HG03280 (cell line): ENCODE results near the gene DLG4.
"Not testable (repeated sequence)": the region's sequence is repeated elsewhere in the genome, so short reads cannot be mapped to it uniquely, and the experiment has no call there.

ENCODE experiments used
- ATAC-seq: cut with Tn5 transposase; IDR thresholded peaks from one replicate; pipeline ENCODE4 v1.9.1; 2021; ENCODE audit warnings: mild to moderate bottlenecking, moderate library complexity; ENCODE audit not compliant: unreplicated experiment

The DLG4 gene

DNA sequence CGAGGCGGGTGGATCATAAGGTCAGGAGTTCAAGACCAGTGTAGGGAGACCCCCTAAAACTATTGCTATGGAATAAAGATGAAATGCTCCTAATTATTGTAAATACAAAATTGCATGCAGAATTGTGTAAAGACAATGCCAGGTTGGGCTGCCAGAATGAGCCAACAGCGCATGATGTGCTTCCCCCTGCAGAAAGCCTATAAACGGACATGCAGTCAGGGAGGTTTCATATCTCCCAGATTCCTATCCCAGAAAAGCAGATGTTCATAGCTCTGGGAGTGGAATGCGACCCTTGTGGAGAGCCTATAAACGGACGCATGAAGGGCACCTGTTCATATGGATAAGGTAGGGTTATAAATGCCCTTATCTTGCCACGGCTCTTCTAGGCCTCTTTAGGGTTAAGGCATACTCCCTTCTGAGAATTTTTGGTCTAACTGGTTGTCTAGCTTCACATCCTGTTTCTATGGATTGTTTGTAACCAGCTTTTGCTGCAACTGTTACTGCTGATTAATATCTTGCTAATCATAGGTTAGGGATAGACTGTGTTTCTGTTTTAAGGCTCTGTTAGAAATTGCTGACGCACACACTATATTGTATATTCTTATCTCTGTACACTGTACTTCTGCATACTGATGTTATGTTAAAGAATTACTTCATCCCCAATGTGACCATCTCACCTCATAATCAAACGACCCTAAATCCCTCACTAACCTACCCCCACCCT, 50.6 kb downstream of the DLG4 start:
- ATAC-seq, result not testable (repeated sequence)

- ATAC-seq, result no peak
Measured at GRCh38 chr17:7167832-7168231, 51.8 kb downstream of the DLG4 start.

DNA sequence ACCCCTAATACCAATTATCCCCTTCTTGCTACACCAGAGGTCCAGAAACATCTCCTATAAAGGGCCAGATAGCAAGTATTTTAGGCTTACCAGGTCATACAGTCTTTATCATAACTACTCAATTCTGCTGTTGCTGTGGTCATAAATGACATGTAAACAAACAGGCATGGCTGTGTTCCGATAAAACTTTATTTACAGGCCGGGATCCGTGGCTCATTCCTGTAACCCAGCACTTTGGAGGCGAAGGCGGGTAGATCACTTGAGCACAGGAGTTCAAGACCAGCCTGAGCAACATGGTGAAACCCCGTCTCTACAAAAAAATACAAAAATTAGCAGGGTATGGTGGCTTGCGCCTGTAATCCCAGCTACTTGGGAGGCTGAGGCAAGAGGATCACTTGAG, 52.8 kb downstream of the DLG4 start:
- ATAC-seq, result no peak

DNA sequence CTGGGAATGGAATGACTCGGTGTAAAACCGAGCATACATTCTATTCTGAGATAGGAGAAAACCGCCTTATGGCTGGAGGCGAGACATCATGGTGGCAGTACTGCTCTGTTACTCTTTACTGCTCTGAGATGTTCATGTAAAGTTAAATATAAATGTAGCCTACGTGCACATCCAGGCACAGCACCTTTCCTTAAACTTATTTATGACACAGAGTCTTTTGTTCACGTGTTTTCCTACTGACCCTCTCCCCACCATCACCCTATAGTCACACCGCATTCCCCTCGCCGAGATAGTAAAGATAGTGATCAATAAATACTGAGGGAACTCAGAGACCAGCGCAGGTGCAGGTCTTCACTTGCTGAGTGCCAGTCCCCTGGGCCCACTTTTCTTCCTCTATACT, 60.1 kb downstream of the DLG4 start:
- ATAC-seq, result not testable (repeated sequence)

- not testable (repeated sequence) for ATAC-seq
Measured at GRCh38 chr17:7158424-7158823, 61.2 kb downstream of the DLG4 start.

DNA sequence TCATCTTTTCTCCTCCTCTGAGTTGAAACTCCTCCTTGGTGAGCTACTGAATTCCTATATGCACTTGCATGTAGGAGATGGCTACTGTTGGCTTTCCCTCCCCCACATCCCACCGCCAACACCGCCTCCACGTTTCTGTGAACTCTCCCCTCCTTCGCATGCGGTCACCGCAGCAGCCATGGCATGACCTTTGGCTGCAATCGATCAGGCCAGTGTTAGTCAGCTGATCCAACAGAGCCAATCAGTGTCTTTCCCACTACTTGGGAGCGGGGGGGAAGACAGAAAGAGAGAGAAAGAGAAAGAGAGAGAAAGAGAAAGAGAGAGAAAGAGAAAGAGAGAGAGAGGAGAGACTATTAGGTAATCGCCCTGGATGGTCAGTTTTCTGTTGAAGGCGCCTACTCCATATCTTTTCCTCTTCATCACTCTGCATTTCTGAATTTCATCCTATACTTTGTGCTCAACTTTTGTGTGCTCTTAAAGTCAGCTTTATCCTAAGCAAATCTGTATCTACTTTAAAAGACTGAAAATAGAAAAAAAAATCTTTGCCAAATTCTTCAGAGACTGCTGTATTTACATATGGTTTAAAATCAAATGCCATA, 63.2 kb downstream of the DLG4 start:
- ATAC-seq, result no peak

- no peak for ATAC-seq
Measured at GRCh38 chr17:7147772-7148171, 71.9 kb downstream of the DLG4 start.

- no peak for ATAC-seq
Measured at GRCh38 chr17:7146115-7146514, 73.5 kb downstream of the DLG4 start.

- no peak for ATAC-seq
Measured at GRCh38 chr17:7144213-7144612, 75.4 kb downstream of the DLG4 start.

- ATAC-seq, result no peak
Measured at GRCh38 chr17:7141824-7142223, 77.8 kb downstream of the DLG4 start.

DNA sequence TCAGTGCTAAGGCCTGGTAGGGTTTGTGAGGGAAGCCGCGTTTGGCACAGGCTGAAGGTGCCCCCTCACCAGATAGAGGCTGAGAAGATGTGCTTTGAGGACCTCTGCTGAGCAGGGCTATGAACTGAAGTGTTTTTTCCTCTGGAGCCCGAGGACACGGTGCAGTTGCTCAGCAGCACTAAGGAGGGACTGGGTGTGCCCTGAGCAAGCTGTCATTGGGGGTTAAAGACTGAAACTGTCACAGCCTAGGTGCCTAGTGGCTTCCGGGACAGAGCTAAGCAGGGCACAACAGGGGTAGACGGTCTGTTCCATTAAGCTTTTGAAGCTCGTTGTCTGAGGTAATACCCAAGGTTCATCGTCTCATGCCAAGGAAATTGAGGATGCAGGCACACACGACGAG, 80.2 kb downstream of the DLG4 start:
- ATAC-seq, result no peak

DNA sequence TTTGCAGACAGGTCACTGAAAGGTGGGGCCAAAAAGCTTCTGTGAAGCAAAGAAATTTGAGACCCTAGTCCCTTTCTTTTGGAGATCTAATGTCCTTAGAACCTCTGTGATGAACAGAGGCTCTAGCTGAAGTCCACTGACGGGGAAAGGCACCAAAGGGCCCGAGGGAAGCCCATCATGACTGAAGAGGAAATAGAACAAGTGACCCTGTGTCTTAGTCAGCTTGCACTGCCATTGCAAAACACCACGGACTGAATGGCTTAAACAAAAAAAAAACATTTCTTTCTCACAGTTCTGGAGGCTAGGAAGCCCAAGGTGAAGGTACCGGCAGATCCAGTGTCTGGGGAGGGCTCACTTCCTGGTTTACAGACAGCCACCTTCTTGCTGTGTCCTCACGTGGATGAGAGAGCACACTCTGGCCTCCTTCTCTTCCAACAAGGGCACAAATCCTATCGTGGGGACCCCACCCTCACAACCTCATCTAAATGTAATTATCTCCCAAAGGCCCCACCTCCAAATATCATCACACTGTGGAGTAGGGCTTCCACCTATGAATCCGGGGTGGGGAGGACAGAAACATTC, 80.7 kb downstream of the DLG4 start:
- no peak for ATAC-seq

GRCh38 chr17:7137171-7137943, 82.3 kb downstream of the DLG4 start:
- ATAC-seq, result no peak
